Measurements from ENCODE around the gene RPL13. TPM values are rescaled to one million over a fixed set of nuclear protein-coding genes. Genes with fewer than 3 reads are reported as not detected.

The RPL13 gene
- total RNA-seq, 1 donor from 2014 or later = 1,914 TPM

GRCh38 chr16:89606006-89606405 is 45.5 kb downstream of the RPL13 start:
- DNase-seq (ENCODE audit: low spot score) = no peak
- Histone ChIP-seq H3K4me2 (no peak overlapping the region), H3K36me3 (no peaks in the 10 kb centered on the region), H4K20me1 (ENCODE audit: low read depth) (peaks cover 4% of the 10 kb centered on the region), H3K4me1 (peaks cover 4% of the 10 kb centered on the region), H3F3A (ENCODE audit: low read depth) (peaks cover 9% of the 10 kb centered on the region), H3K79me2 (ENCODE audit: low read depth) (no peaks in the 10 kb centered on the region), H3K9ac (no peak overlapping the region), H3K9me3 (ENCODE audit: low read depth) (no peaks in the 10 kb centered on the region), H2AFZ (replicated peaks) (no peak overlapping the region), H3K4me3 (no peak overlapping the region), H3K27me3 (peaks cover 6% of the 10 kb centered on the region), H3K27ac (no peak overlapping the region)
- Mint-ChIP-seq H3K9me3 (no peaks in the 10 kb centered on the region), H3K4me3 (no peak overlapping the region), H3K27me3 (ENCODE audit: insufficient read depth, low read depth) (peaks cover 3% of the 10 kb centered on the region), H3K4me1 (peaks cover 14% of the 10 kb centered on the region), H3K36me3 (no peaks in the 10 kb centered on the region), H3K27ac (no peak overlapping the region)
- TF ChIP-seq EZH2phosphoT487 (IDR thresholded peaks at IDR 0.05) (no peak), EZH2 (IDR thresholded peaks at IDR 0.05) (no peak)
- TF ChIP-seq, protein P1, sequence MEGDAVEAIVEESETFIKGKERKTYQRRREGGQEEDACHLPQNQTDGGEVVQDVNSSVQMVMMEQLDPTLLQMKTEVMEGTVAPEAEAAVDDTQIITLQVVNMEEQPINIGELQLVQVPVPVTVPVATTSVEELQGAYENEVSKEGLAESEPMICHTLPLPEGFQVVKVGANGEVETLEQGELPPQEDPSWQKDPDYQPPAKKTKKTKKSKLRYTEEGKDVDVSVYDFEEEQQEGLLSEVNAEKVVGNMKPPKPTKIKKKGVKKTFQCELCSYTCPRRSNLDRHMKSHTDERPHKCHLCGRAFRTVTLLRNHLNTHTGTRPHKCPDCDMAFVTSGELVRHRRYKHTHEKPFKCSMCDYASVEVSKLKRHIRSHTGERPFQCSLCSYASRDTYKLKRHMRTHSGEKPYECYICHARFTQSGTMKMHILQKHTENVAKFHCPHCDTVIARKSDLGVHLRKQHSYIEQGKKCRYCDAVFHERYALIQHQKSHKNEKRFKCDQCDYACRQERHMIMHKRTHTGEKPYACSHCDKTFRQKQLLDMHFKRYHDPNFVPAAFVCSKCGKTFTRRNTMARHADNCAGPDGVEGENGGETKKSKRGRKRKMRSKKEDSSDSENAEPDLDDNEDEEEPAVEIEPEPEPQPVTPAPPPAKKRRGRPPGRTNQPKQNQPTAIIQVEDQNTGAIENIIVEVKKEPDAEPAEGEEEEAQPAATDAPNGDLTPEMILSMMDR (IDR thresholded peaks at IDR 0.05) = no peak

DNA sequence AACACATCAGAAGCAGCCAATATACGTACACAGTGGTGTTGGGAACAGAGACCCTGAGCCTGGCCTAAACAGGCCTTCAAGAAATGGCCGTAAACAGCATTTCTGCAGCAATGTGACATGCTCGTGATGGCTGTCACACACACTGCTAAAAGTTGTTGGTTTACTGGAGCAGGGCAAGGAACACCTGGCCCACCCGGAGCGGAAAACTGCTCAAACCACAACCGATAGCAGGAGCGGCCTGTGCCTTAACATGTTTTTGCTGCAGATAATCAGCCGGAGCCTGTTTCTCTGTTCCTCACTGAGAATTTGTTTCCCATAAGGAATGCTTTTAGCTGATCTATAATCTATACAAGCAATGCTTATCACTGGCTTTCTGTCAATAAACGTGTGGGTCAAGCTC is 47.0 kb downstream of the RPL13 start:
- peaks cover 17% of the 10 kb centered on the region for H3K4me1 Mint-ChIP-seq
- no peaks in the 10 kb centered on the region for H3K36me3 ChIP-seq
- no peak overlapping the region for H2AFZ ChIP-seq (replicated peaks)
- DNase-seq (ENCODE audit: low spot score) = no peak
- no peak overlapping the region for H3K4me2 ChIP-seq
- H4K20me1 ChIP-seq (ENCODE audit: low read depth) = no peaks in the 10 kb centered on the region
- H3K27ac Mint-ChIP-seq = peak overlapping the region; percentile 53
- H3K27me3 ChIP-seq = peaks cover 6% of the 10 kb centered on the region
- no peaks in the 10 kb centered on the region for H3K9me3 Mint-ChIP-seq
- no peaks in the 10 kb centered on the region for H3K4me1 ChIP-seq
- peaks cover 1% of the 10 kb centered on the region for H3F3A ChIP-seq (ENCODE audit: low read depth)
- H3K4me3 Mint-ChIP-seq = no peak overlapping the region
- peaks cover 4% of the 10 kb centered on the region for H3K27me3 Mint-ChIP-seq (ENCODE audit: insufficient read depth, low read depth)
- no peaks in the 10 kb centered on the region for H3K79me2 ChIP-seq (ENCODE audit: low read depth)
- no peaks in the 10 kb centered on the region for H3K36me3 Mint-ChIP-seq
- TF ChIP-seq EZH2phosphoT487 (IDR thresholded peaks at IDR 0.05) (no peak), EZH2 (IDR thresholded peaks at IDR 0.05) (no peak)
- TF ChIP-seq, protein P1 (IDR thresholded peaks at IDR 0.05) = no peak
- no peak overlapping the region for H3K27ac ChIP-seq
- no peak overlapping the region for H3K9ac ChIP-seq
- H3K4me3 ChIP-seq = no peak overlapping the region
- no peaks in the 10 kb centered on the region for H3K9me3 ChIP-seq (ENCODE audit: low read depth)

DNA sequence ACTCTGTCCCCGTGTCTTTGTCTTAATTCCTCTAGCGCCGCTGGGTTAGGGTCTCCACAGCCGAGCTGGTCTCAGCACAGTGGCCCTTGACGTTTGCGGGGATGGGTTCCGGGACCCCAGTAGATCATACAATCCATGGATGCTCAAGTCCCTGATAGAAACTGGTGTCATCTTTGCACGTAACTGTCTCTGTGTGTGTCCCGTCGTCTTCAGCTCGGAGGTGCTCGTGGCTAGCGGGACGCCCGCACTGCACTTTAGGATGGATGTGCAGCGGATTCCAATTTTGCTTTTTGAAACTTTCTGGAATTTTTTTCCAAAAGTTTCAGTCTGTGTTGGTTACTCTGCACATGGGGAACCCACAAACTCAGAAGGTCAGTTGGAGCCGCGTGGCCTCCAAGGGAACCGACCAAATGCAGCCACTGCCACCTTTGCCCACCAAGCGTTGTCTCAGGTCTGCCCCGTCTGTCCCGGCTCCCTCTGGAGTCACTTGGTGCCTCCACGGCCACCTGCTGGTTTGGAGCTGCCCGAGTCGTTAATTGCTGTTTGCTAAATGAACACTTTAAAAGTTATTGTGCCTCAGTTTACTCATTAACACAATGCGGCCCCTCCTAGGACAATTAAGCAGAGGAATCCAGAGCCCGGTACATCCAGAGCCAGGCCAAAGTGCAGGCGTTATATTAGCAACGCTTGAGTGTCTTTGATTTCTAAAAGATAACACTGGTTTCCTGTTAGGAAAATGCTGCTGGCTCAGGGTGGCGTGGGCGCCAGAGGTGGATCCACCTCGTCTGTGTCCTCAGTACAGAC is 47.7 kb downstream of the RPL13 start:
- Histone ChIP-seq H3K9me3 (ENCODE audit: low read depth) (no peaks in the 10 kb centered on the region), H3K36me3 (no peaks in the 10 kb centered on the region), H3K79me2 (ENCODE audit: low read depth) (no peaks in the 10 kb centered on the region), H3K9ac (no peak overlapping the region), H3K4me2 (no peak overlapping the region), H4K20me1 (ENCODE audit: low read depth) (no peaks in the 10 kb centered on the region), H3K4me3 (no peak overlapping the region), H3K27me3 (peaks cover 2% of the 10 kb centered on the region), H3K4me1 (peaks cover 4% of the 10 kb centered on the region), H2AFZ (replicated peaks) (no peak overlapping the region), H3K27ac (no peak overlapping the region), H3F3A (ENCODE audit: low read depth) (no peaks in the 10 kb centered on the region)
- Mint-ChIP-seq H3K27ac (peak overlapping the region; percentile 53), H3K9me3 (peaks cover 2% of the 10 kb centered on the region), H3K27me3 (ENCODE audit: insufficient read depth, low read depth) (peaks cover 10% of the 10 kb centered on the region), H3K4me3 (no peak overlapping the region), H3K36me3 (no peaks in the 10 kb centered on the region), H3K4me1 (peaks cover 17% of the 10 kb centered on the region)
- no peak for DNase-seq (ENCODE audit: low spot score)
- TF ChIP-seq EZH2 (IDR thresholded peaks at IDR 0.05) (no peak), EZH2phosphoT487 (IDR thresholded peaks at IDR 0.05) (no peak)
- TF ChIP-seq, protein P1 (IDR thresholded peaks at IDR 0.05) = no peak

All from neural progenitor cell (in vitro differentiated cells).